T-helper 22 cell (primary cell): ENCODE measurements around the gene MYLIP.
"Not testable (repeated sequence)": the region's sequence is repeated elsewhere in the genome, so short reads cannot be mapped to it uniquely, and the experiment has no call there.

Experiments
- DNase-seq: peaks from one replicate; pipeline ENCODE4 v3.0.0-alpha.2; 2020; ENCODE audit warnings: low read depth

MYLIP gene

GRCh38 chr6:16174416-16175078 is 45.7 kb downstream of the MYLIP start:
- no peak for DNase-seq

- DNase-seq = not testable (repeated sequence)
Measured at GRCh38 chr6:16176600-16176999, 47.7 kb downstream of the MYLIP start.

- DNase-seq = no peak
Measured at GRCh38 chr6:16177881-16178280, 49.0 kb downstream of the MYLIP start.

- DNase-seq = no peak
Measured at GRCh38 chr6:16178351-16178750, 49.5 kb downstream of the MYLIP start.

GRCh38 chr6:16179063-16179462 is 50.2 kb downstream of the MYLIP start:
- DNase-seq = no peak

GRCh38 chr6:16179970-16180431 is 51.1 kb downstream of the MYLIP start:
- peak; percentile 33 for DNase-seq

GRCh38 chr6:16180696-16181438 is 52.0 kb downstream of the MYLIP start:
- no peak for DNase-seq

GRCh38 chr6:16181439-16182297 is 52.8 kb downstream of the MYLIP start:
- DNase-seq = no peak

GRCh38 chr6:16183187-16183664 is 54.3 kb downstream of the MYLIP start:
- no peak for DNase-seq

GRCh38 chr6:16184129-16184528 is 55.2 kb downstream of the MYLIP start:
- DNase-seq = no peak

- DNase-seq = no peak
Measured at GRCh38 chr6:16184551-16184950, 55.7 kb downstream of the MYLIP start.

GRCh38 chr6:16187176-16187575 is 58.3 kb downstream of the MYLIP start:
- no peak for DNase-seq

- no peak for DNase-seq
Measured at GRCh38 chr6:16190214-16190613, 61.3 kb downstream of the MYLIP start.

GRCh38 chr6:16196260-16196983 is 67.5 kb downstream of the MYLIP start:
- no peak for DNase-seq

- no peak for DNase-seq
Measured at GRCh38 chr6:16196984-16197546, 68.2 kb downstream of the MYLIP start.
